HG03139 (cell line): ENCODE measurements around the gene DAGLA.
"Not testable (repeated sequence)": the region's sequence is repeated elsewhere in the genome, so short reads cannot be mapped to it uniquely, and the experiment has no call there.

Source experiments
- ATAC-seq: cut with Tn5 transposase; IDR thresholded peaks from one replicate; pipeline ENCODE4 v1.9.1; 2021; ENCODE audit not compliant: unreplicated experiment

Gene DAGLA

DNA sequence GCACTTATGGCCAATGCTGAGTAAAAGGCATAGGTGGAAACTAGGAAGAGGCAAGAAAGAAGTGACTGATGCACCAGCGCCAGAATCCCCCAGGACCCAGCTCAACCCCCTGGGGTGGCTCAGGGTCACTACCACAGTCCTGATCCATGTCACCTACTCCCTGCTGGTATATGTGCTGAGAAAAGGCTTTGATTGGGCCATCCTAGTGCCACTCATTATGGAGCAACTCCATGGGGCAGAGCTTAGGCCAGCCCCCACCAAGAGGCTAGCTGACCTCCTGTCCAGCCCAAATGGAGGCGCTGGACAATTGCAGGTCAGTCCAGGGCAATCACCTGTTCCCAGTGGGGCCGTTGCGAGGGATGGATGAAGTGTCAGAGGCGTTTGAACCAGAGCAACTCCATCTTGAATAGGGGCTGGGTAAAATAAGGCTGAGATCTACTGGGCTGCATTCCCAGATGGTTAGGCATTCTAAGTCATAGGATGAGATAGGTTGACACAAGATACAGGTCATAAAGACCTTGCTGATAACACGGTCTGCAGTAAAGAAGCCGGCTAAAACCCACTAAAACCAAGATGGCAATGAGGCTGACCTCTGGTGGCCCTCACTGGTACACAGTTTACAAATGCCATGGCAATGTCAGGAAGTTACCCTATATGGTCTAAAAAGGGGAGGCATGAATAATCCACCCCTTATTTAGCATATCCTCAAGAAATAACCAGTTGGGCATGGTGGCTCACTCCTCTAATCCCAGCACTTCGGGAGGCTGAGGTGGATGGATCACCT lies 20.6 kb upstream of the DAGLA start:
- ATAC-seq: no peak

DNA sequence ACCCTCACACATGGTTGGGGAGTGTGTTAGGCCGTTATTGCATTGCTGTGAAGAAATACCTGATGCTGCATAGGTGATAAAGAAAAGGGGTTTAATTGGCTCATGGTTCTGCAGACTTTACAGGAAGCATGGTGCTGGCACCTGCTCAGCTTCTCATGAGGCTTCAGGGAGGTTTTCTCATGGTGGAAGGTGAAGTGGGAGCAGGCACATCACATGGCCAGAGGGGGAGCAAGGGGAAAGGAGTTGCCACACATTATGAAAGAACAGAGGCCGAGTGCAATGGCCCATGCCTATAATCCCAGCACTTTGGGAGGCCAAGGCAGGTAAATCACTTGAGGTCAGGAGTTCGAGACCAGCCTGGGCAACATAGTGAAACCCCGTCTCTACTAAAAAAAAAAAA lies 19.2 kb upstream of the DAGLA start:
- ATAC-seq: not testable (repeated sequence)

DNA sequence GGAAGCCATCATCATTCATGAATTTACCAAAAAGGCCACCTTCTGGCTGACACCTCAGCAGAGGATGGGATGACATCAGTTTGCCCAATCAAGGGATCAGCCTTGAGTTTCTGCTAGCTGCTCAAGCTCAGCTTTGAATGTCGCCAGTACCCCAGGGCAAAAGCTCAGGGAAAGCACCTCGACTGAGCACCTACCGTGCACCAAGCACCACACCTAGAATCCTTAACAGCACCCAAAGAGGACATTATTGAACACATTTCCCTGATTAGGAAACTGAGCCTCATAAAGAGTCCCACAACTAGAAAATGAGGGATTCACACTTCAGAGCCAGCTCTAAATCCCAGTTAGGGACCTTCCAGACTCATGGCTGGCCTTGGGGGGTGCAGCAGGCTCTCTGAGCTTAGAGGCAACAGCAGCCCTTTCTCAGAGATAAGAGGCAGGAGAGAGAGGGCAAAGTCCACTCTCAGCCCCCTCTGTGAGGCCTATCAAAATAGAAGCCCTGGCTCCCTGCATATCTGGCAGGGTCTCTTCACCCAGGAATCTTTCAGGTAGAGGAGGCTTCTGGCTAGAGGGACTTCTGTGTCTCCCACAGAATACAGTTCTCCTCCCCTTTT lies 13.4 kb upstream of the DAGLA start:
- ATAC-seq: no peak

DNA sequence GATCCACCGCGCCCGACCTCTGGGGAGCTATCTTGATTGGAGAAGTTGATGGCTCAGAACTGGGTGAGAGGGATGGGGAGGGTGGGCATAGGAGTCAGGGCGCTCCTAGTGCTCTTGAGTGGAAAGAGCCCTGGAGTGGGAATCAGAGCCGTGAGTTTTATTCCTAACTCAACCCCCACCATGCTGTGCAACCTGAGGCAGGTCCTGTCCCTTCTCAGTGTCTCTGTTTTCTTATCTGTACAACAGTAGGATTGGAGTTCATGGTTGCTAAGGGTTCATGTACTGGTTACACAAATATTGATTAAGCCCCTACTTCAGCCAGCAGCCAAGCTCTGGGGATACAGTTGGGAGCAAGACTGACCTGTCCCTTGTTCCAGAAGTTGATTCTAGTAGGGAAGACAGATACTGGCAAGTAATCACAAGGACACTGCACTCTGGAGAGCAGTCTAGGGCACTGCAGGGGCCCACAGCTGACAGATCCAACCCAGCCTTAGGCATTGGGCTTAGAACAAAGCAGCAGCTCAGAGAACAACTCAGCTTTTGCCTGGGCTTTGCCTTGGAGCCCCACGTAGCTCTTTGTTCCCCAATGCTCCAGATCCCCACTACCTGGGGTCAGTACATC lies 12.4 kb upstream of the DAGLA start:
- no peak for ATAC-seq

DNA sequence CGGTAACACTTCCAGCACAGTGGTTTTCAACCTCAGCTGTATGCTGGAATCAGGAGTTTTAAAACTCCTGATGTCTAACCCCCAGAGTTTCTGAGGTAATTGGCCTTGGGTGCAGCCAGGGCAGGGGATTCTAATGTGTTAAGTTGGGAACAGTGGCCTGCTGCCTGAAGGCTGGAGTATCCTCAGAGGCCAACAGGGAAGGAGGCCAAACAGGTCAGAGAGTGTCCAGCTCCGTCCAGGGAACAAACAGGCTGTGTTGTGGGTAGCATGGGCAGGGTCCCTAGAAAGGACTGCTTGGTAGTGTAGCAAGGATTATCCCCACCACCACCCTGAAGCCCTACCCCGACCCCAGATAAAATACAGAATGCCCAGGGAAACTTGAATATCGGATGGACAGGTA lies 10.8 kb upstream of the DAGLA start:
- ATAC-seq: no peak

DNA sequence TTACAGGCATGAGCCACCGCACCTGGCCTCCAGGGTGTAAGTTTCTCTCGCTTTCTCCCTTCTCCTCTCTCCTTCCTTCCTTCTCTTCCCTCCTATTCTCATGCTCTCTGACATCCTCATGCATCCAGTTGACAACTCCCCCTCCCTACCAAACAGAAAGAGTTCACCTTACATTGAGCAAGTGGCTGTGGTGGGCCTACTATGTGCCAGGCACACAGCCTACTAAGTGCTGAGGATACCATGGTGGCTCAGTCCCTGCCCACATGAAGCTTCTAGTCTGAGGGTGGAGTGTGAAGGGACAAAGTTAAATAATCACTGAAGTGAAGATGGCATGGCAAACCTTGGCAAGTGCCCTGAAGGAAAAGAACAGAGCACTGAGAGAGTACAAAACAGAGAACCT lies 9.6 kb upstream of the DAGLA start:
- ATAC-seq: no peak

DNA sequence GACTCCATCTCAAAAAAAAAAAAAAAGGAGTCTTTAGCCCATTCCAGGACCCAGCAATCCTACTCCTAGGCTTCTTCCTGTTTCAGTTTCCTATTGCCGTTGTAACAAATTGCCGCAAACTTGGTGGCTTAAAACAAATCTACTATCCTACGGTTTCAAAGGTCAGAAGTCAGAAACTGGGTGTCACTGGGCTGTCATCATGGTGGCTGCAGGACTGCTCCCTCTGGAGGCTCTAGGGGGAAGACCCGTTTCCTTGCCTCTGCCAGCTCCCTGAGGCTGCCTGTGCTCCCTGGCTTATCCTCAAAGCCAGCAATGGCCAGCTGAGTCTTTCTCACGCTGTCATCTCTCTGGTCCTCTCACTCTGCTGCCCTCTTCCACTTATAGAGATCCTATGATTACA lies 8.7 kb upstream of the DAGLA start:
- ATAC-seq: no peak

DNA sequence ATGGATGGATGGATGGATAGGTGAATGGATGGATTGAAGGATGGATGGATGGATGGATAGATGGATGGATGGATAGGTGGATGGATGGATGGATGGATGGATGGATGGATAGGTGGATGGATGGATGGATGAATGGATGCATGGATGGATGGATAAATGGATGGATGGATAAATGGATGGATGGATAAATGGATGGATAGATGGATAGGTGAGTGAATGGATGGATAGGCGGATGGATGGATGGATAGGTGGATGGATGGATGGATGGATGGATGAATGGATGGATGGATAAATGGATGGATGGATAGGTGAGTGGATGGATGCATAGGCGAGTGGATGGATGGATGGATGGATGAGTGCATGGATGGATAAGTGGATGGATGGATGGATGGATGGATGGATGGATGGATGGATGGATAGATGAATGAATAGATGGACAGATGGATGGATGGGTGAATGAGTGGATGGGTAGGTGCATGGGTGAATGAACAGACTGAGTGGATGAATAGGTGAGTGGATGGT lies 6.2 kb upstream of the DAGLA start:
- ATAC-seq: not testable (repeated sequence)

DNA sequence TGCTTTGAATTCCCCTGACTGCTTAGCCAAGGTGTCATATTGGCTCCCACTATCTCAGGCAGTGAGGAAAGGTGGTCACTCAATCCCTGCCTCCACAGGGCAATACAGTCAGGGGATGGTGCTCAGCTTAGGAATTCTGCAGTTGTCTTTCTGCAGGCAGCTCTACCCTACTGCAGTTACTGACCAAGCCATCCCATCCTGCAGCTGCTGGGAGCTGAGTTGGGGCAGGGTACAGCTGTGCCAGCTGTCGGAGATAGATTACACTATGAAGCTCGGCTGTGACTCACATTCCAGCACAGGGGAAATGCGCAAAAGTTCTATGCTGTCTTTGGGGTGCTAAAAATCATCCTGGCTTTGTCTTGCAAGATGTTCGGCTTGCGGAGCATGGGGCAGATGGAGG lies 4.4 kb upstream of the DAGLA start:
- ATAC-seq: no peak

DNA sequence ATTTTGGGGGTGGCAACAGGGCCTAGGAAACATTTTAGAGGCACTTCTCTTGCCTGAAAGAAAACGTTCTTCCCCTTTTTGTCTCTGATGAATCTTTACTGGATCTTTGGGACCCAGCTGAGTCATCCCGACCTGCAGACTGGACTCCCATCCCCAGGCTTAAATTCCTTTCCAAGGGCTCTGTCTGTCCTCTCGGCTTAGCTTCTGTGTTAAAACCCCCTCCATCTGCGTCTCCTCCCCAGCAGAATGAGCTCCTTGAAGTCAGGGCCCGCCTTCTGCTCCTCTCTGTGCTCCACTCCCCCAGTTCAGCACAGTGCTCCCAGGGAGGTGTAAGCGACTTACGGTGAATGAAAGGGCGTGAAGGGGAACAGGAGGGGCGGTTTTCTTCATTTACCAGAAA lies 895 bp upstream of the DAGLA start:
- ATAC-seq: no peak

DNA sequence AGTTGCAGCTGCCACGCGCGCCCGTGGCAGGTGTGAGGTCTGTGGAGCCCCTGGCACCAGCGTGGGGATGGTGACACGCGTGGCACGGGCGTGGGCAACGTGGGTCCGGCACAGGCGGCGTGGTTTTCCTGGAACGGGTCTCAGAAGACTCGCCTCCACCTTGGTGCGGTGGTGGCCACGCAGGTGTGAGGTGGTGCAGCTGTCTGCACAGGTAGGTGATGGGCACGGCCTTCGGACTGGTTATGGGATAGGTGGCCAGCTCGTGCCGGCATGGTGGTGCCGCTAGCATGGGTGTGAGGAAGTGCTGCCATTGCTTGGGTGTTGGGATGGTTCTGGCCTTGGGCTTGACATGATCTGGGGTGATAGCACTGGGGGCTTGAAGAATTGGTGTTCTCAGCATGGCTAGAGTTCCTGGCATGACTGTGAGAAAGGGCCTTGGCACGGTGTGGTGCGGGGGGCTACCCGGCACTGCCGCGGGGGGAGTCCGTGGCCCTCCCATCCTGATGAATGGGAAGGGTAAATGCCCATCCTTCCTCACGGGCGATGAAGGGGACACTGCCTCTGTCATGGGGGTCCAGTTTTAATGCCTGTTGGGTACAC lies 531 bp downstream of the DAGLA start:
- ATAC-seq: no peak

DNA sequence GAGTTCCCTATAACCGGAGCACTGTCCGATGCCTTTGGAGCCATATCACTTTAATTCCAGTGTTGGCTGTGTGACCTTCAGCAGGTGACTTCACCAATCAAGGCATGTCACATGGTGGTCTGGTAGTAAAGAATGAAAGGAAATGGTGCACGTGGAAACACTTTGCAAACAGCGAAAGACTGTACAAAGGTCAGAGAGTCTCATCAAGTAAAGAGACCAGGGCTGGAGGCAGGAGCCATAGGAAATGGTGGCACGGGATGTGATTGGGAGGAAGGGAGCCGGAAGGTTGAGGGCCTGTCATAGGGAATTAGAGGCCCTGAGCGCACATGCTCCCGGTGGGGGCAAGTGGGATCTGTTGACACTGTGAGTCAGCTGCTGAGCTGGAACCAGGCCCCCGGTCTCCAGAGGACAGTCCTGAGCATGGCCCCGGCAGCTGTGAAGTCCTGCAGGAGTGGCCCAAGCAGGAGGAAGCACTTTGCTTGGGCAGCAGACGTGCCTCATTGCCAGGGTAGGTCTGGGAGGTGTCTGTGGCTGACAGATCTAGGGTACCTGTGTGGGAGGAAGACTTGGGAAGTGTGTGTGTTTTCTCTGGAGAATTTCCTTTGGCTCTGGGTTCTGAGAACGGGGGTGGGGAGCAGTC lies 2.0 kb downstream of the DAGLA start:
- ATAC-seq: no peak

DNA sequence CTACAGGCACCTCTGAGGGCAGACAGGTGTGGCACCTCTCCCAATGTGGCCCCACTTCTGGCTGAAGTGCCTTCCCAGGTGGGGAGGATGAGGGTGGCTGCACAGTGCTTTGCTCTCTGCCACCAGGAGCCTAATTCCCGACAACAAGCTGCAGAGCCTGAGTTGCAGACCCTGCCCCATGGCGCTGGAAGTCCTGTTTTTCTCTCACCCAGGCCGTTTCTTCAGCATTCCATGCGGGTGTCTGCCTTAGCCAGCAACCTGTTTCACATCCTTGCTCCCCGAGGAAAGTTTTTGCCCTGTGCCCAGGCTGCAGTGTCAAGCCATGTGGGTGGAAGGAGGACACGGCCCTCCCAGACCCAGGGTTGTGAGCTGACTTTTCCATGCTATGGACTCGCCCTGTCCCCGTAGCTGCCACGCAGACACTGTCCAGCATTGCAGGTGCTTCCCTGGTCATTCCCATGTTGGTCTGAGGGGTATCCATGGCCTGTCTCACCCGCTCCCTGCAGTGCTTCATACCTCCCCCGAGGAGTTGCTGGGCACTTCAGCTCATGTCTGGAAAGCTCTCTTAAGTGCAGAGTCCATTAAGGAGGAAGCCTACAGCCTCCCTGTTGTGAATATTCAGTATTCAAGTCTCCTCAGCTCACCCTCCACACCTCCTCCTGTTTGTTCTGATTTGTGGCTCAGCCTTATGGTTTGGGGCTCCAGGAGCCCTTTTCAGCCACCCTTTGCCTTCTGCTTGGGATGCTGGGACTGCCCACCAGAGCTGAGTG lies 2.9 kb downstream of the DAGLA start:
- ATAC-seq: no peak

DNA sequence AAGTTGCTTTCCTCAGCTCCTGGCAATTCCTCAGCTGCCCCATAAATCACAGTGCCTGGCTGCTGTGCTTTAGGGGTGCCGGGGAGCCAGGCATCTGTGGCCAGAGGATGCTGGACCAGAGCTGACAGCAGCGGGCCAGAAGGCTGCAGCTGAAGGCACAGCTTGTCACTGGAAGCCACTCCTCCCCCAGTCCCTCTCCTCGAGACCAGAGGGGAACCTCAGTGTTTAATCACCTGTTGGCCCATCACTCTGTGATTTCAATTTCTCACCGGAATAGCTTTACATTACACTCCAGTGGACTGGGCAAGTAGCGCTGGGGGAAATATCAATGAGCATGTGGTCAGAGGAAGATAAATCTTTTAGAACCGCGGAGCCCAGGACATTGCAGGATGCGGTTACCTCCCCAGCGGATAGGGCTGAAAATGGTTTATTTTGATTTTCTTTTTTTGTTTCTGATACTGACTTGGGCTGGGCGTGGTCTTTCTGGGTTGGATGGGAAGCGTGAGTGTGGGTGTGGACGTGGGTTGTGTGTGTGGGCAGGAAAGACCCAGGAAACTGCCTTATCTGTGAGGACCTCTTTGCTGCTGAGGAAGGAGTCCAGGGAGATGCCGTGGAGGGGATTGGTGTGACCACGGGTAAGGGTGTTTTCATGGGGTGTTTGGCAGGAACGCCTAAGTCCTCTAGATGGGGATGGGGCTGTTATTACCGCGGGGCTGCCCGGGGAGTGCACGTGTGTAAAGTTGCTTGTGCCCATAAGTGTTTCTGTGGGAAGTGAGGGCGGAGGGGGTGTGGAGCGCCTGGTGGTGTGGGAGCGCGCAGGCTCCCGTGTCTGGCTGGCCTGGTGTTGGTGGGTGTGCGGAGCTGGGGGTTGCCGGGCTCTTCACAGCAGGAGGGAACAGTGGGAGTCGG lies 4.0 kb downstream of the DAGLA start:
- no peak for ATAC-seq

DNA sequence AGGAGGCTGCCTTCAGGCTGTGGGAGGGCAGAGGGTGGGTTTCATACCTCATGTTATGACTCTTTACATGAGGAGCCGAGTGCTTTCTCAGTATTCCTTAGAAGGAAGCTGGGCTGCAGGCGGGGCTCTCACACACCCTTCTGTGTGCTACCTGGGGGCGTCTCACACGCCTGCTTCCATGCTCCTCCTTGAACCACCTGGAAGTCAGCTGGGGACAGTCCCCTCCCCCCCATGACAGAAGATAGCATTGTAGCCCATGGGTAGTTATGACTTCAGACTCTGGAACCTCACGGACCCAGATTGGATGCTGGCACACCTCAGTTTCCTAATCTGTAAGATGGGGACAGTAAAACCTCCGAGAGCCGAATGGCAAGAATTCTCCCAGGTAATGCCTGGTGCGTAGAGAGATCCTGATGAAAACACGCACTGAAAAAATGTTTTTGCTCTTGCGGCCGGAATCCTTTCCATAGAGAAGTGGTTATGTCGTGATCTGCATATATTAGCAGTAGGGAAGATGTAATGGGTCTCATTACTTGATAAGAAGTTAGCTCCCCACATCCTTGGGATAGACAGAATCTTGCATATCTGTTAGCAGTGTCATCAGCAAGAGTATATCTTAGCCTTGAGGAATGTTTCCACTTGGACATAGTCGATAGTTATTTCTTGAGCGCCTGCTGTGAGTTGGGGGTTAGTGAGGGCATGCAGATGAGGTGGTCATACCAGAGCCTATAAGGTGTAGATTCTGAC lies 4.9 kb downstream of the DAGLA start:
- no peak for ATAC-seq

DNA sequence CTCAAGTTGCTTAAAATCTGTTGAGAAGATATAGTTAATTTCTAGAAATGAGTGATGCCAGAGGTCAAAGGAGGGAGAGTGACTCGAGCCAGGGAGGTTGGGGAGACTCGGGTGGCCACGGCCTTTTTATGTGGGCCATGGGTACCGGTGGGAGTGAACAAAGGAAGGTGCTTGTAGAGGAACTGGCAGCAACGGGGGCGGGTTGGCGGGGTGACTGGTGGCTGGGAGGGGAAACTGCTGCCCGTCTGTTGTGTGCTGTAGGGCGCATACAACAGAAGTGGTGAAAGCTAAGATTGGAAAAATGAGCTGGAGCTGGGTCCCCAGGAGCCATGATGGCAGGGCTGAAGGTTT lies 5.4 kb downstream of the DAGLA start:
- ATAC-seq: no peak

DNA sequence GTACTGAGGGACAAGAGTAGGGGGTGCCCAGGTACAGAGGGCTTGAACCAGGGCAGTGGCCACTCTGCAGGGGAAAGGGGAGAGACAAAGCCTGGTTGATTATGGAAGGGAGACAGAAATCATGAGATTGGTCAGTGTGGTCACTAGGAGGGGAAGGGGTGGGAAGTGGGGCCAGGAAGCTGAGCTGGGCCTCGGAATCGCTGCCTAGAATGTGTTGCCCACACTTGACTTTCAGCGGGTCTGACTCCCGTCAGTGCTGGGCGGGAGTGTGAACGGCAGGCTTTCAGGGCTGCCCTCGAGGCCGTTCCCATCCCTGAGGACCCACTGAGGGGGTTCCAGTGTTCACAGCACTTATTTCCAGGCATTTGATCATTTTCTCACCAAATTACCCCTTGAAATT lies 5.9 kb downstream of the DAGLA start:
- no peak for ATAC-seq

DNA sequence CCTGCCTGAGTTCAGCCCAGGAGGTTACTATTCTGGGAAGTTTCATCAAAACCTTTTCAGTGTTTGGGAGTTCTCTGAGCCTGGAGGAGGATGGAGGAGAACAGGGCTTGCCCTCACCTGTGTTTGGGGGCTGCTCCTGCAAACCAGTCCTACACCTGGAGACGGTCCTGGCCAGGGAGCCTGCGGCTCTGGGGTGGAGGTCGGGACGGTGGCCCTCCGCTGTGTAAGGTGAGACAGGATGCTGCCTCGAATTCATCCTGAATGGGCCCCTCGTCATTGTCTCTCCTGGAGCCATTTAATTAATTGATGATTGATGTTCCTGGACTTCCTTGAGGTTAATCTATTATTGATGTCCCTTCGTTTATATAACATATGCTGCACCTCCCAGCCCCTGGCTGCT lies 6.3 kb downstream of the DAGLA start:
- ATAC-seq: no peak

DNA sequence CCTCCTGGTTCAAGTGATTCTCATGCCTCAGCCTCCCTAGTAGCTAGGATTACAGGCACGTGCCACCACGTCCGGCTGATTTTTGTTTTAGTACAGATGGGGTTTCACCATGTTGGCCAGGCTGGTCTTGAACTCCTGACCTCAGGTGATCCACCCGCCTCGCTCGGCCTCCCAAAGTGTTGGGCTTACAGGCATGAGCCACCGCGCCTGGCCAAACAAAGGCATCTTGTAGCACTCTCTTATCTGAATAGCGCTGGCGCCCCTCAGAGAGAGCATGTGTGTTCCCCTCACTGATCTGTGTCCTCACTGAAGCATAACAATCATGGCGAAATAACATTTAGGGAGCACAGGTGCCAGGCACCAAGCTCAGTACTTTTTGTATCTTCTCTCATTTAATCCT lies 7.2 kb downstream of the DAGLA start:
- ATAC-seq: no peak
